ENCODE results near the gene TREH. TPM values are rescaled to one million over a fixed set of nuclear protein-coding genes. Genes with fewer than 3 reads are reported as not detected.

Gene TREH
- polyA plus RNA-seq, 1 of the 3 experiments (the other 2 are of a cell fraction), result not detected

DNA sequence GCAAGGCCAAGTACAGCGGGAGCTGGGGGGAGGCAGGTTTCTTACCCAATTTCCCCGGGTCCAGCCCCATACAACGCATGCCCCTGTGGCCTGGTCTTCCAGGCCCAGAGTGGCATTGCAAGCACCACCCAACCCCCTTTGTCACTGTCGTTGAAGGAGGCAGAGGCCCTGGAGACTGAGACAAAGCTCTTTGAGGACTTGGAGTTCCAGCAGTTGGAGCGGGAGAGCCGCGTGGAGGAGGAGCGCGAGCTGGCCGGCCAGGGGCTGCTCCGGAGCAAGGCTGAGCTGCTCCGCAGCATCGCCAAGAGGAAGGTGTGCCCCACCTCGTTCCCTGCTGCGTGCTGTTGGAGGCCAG, 44.2 kb downstream of the TREH start:
- peaks cover 52% of the 10 kb centered on the region; the same call in 1 of the 2 replicates for H3K79me2 ChIP-seq (ENCODE audit: insufficient read depth)
- peaks cover 53 to 86% of the 10 kb centered on the region in 2 experiments for H3K36me3 ChIP-seq (replicated peaks in 1 of 2; ENCODE audit: control insufficient read depth in 1 of 2, insufficient read depth in 2 of 2, low read length in 1 of 2)
- no peak for TF ChIP-seq TAF1 (IDR thresholded peaks at IDR 0.05; ENCODE audit: borderline replicate concordance, low read depth, low read length)
- no peak for TF ChIP-seq FOXJ3 (CRISPR knock-in tag; IDR thresholded peaks at IDR 0.05)
- TF ChIP-seq, protein P1, sequence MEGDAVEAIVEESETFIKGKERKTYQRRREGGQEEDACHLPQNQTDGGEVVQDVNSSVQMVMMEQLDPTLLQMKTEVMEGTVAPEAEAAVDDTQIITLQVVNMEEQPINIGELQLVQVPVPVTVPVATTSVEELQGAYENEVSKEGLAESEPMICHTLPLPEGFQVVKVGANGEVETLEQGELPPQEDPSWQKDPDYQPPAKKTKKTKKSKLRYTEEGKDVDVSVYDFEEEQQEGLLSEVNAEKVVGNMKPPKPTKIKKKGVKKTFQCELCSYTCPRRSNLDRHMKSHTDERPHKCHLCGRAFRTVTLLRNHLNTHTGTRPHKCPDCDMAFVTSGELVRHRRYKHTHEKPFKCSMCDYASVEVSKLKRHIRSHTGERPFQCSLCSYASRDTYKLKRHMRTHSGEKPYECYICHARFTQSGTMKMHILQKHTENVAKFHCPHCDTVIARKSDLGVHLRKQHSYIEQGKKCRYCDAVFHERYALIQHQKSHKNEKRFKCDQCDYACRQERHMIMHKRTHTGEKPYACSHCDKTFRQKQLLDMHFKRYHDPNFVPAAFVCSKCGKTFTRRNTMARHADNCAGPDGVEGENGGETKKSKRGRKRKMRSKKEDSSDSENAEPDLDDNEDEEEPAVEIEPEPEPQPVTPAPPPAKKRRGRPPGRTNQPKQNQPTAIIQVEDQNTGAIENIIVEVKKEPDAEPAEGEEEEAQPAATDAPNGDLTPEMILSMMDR (IDR thresholded peaks at IDR 0.05), result no peak
- no peak for TF ChIP-seq FOXM1 (IDR thresholded peaks at IDR 0.05; ENCODE audit: low read depth)
- TF ChIP-seq, protein P2, sequence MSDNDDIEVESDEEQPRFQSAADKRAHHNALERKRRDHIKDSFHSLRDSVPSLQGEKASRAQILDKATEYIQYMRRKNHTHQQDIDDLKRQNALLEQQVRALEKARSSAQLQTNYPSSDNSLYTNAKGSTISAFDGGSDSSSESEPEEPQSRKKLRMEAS (IDR thresholded peaks at IDR 0.05; ENCODE audit: low read depth), result no peak
- TF ChIP-seq EZH2phosphoT487 (IDR thresholded peaks at IDR 0.05; ENCODE audit: borderline replicate concordance, low read depth), result no peak
- no peak for TF ChIP-seq CHD2 (IDR thresholded peaks at IDR 0.05; ENCODE audit: low read length, partially characterized antibody)
- TF ChIP-seq, protein P3, sequence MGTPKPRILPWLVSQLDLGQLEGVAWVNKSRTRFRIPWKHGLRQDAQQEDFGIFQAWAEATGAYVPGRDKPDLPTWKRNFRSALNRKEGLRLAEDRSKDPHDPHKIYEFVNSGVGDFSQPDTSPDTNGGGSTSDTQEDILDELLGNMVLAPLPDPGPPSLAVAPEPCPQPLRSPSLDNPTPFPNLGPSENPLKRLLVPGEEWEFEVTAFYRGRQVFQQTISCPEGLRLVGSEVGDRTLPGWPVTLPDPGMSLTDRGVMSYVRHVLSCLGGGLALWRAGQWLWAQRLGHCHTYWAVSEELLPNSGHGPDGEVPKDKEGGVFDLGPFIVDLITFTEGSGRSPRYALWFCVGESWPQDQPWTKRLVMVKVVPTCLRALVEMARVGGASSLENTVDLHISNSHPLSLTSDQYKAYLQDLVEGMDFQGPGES (IDR thresholded peaks at IDR 0.05; ENCODE audit: low read depth, low read length), result no peak
- H2AFZ ChIP-seq (ENCODE audit: low read depth), result no peak overlapping the region
- no peak overlapping the region for H3K27ac ChIP-seq (ENCODE audit: low read depth in 2 of 2, low read length in 1 of 2)
- POLR2A ChIA-PET, result interaction anchor here (0.6 to 5.2 kb wide), 4 partner anchors 8 to 30 kb away, joined by 3 to 30 read pairs (median 3); no protein-coding TSS in a partner anchor
- no peak overlapping the region for H3K4me2 ChIP-seq
- CTCF ChIA-PET, result interaction anchor here (0.7 to 4.6 kb wide), 6 partner anchors 23 to 40 kb away, joined by 3 to 20 read pairs (median 8); no protein-coding TSS in a partner anchor
- H3K9me3 ChIP-seq, result no peaks in the 10 kb centered on the region
- no peaks in the 10 kb centered on the region for H3K9me2 ChIP-seq
- DNase-seq, result no peak
- no peak overlapping the region for H3K9ac ChIP-seq
- H3K27me3 ChIP-seq (ENCODE audit: insufficient read depth), result no peaks in the 10 kb centered on the region
- peaks cover 49% of the 10 kb centered on the region for H4K20me1 ChIP-seq (ENCODE audit: insufficient read depth)
- no peak overlapping the region for H3K4me3 ChIP-seq (ENCODE audit: low read depth in 2 of 2, low read length in 1 of 2)
- WGBS (ENCODE audit: low lambda C conversion rate), result 96% methylated on average over 13 of the region's 15 CpGs
- H3F3A ChIP-seq (replicated peaks; ENCODE audit: insufficient read depth), result peaks cover 6% of the 10 kb centered on the region
- H3K4me1 ChIP-seq (ENCODE audit: control insufficient read depth in 1 of 2, insufficient read depth in 2 of 2, low read depth in 1 of 2, low read length in 1 of 2), result peaks cover 3 to 9% of the 10 kb centered on the region in 2 experiments; a peak in 2 of 4 replicates

DNA sequence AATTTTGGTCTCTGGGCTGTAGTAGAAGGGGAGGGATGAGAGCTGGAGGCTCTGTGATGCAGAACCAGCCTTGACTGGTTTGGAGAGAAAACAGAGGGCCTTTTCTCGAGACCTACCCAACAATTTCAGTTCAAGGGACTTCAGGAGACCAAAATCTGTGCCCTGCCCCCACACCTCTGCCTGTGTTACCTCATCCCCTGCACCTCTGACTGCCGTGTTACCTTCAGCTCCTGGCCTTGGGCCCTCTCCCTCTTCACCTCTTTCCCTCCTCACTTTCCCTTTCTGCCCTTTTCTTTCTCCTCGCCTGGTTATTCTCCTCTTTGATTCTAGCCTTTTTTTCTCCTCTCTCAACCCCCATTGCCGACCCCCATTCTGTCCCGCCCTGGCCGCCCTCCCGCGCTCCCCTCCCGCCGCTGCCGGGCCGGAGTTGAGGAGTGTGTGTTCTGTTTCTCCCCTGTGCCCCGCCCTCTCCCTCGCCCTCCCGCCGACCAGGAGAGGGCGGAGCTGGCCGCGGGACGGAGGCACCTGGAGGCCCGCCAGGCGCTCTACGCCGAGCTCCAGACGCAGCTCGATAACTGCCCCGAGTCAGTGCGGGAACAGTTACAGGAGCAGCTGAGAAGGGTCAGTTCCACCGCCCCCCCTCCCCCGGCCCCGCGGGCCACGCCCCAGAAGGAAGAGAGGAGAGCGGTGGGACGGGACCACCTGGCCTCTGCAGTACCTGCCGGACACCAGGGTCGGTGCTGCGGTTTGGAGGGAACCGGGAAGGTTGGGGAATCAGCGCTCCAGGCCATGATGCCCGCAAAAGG, 44.8 kb downstream of the TREH start:
- no peaks in the 10 kb centered on the region for H3K9me2 ChIP-seq
- H3F3A ChIP-seq (replicated peaks; ENCODE audit: insufficient read depth), result peaks cover 6% of the 10 kb centered on the region
- no peaks in the 10 kb centered on the region for H3K9me3 ChIP-seq
- 67% methylated on average over 35 of the region's 41 CpGs for WGBS (ENCODE audit: low lambda C conversion rate)
- DNase-seq, result peak; percentile 69
- H3K4me2 ChIP-seq, result 0 out of 2 replicates have a peak overlapping the region, but pooled peaks have one; percentile 15
- peaks cover 5 to 9% of the 10 kb centered on the region in 2 experiments; a peak in 2 of 4 replicates for H3K4me1 ChIP-seq (ENCODE audit: control insufficient read depth in 1 of 2, insufficient read depth in 2 of 2, low read depth in 1 of 2, low read length in 1 of 2)
- H2AFZ ChIP-seq (ENCODE audit: low read depth), result no peak overlapping the region
- H4K20me1 ChIP-seq (ENCODE audit: insufficient read depth), result peaks cover 52% of the 10 kb centered on the region
- peaks cover 53% of the 10 kb centered on the region; the same call in 1 of the 2 replicates for H3K79me2 ChIP-seq (ENCODE audit: insufficient read depth)
- no peak overlapping the region for H3K9ac ChIP-seq
- peak overlapping the region in 1 of 2 experiments; percentile 40; a peak in 1 of 4 replicates for H3K27ac ChIP-seq (ENCODE audit: low read depth in 2 of 2, low read length in 1 of 2)
- peaks cover 49 to 84% of the 10 kb centered on the region in 2 experiments for H3K36me3 ChIP-seq (replicated peaks in 1 of 2; ENCODE audit: control insufficient read depth in 1 of 2, insufficient read depth in 2 of 2, low read length in 1 of 2)
- no peaks in the 10 kb centered on the region for H3K27me3 ChIP-seq (ENCODE audit: insufficient read depth)
- CTCF ChIA-PET, result interaction anchor here (0.9 to 4.6 kb wide), 4 partner anchors 24 to 39 kb away, joined by 4 to 20 read pairs (median 10); no protein-coding TSS in a partner anchor
- POLR2A ChIA-PET, result interaction anchor here (0.6 to 5.2 kb wide), 4 partner anchors 9 to 30 kb away, joined by 3 to 30 read pairs (median 3); no protein-coding TSS in a partner anchor
- H3K4me3 ChIP-seq (ENCODE audit: low read depth in 2 of 2, low read length in 1 of 2), result no peak overlapping the region
- TF ChIP-seq RAD21 (IDR thresholded peaks at IDR 0.05; ENCODE audit: low read length) (no peak), RCOR1 (IDR thresholded peaks at IDR 0.05; ENCODE audit: low read length) (no peak), EZH2phosphoT487 (IDR thresholded peaks at IDR 0.05; ENCODE audit: borderline replicate concordance, low read depth) (no peak), NRF1 (IDR thresholded peaks at IDR 0.05; ENCODE audit: low read depth, low read length) (no peak), CHD2 (IDR thresholded peaks at IDR 0.05; ENCODE audit: low read length, partially characterized antibody) (no peak), RFX5 (IDR thresholded peaks at IDR 0.05; ENCODE audit: low read length) (no peak), TEAD4 (IDR thresholded peaks at IDR 0.05; ENCODE audit: borderline replicate concordance, insufficient read depth) (no peak), TCF12 (IDR thresholded peaks at IDR 0.05) (no peak), NFIC (IDR thresholded peaks at IDR 0.05; ENCODE audit: borderline replicate concordance) (no peak)
- TF ChIP-seq, protein P3 (IDR thresholded peaks at IDR 0.05; ENCODE audit: low read depth, low read length), result no peak
- TF ChIP-seq, protein P4, sequence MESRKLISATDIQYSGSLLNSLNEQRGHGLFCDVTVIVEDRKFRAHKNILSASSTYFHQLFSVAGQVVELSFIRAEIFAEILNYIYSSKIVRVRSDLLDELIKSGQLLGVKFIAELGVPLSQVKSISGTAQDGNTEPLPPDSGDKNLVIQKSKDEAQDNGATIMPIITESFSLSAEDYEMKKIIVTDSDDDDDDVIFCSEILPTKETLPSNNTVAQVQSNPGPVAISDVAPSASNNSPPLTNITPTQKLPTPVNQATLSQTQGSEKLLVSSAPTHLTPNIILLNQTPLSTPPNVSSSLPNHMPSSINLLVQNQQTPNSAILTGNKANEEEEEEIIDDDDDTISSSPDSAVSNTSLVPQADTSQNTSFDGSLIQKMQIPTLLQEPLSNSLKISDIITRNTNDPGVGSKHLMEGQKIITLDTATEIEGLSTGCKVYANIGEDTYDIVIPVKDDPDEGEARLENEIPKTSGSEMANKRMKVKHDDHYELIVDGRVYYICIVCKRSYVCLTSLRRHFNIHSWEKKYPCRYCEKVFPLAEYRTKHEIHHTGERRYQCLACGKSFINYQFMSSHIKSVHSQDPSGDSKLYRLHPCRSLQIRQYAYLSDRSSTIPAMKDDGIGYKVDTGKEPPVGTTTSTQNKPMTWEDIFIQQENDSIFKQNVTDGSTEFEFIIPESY (IDR thresholded peaks at IDR 0.05; ENCODE audit: borderline replicate concordance, low read depth), result no peak
- TF ChIP-seq, protein P5, sequence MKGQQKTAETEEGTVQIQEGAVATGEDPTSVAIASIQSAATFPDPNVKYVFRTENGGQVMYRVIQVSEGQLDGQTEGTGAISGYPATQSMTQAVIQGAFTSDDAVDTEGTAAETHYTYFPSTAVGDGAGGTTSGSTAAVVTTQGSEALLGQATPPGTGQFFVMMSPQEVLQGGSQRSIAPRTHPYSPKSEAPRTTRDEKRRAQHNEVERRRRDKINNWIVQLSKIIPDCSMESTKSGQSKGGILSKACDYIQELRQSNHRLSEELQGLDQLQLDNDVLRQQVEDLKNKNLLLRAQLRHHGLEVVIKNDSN (IDR thresholded peaks at IDR 0.05; ENCODE audit: borderline replicate concordance, low read depth), result no peak

Data from SK-N-SH (cell line).